ENCODE data around the gene TRIM59.
"Not testable (repeated sequence)": the region's sequence is repeated elsewhere in the genome, so short reads cannot be mapped to it uniquely, and the experiment has no call there.

TRIM59 gene

DNA sequence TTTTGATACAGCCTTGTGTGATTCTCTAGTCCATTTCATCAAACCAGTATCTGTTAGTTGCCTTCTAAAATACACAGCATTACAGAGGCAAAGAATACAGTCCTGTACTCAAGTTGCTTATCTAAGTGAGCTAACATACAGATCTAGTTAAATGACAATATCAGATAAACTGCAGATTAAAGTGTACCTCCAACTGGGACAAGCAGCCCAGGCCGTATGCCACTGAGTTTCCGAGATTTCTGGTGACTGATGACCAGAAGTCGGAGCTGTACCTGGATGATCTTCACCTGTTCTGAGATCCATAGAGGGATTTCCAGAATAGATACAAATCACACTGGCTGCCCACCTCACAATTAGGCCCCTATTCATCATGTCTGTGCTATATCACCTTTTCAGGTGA lies 6.3 kb upstream of the TRIM59 start:
- FAIRE-seq, result no peak
- no peak for DNase-seq (ENCODE audit: low spot score)

- DNase-seq (ENCODE audit: low spot score) (no peak), FAIRE-seq (no peak)
These were observed 5.4 kb upstream of the TRIM59 start for GRCh38 chr3:160454995-160455394.

GRCh38 chr3:160452251-160452650 lies 2.7 kb upstream of the TRIM59 start:
- not testable (repeated sequence) for FAIRE-seq; DNase-seq (ENCODE audit: low spot score)

DNA sequence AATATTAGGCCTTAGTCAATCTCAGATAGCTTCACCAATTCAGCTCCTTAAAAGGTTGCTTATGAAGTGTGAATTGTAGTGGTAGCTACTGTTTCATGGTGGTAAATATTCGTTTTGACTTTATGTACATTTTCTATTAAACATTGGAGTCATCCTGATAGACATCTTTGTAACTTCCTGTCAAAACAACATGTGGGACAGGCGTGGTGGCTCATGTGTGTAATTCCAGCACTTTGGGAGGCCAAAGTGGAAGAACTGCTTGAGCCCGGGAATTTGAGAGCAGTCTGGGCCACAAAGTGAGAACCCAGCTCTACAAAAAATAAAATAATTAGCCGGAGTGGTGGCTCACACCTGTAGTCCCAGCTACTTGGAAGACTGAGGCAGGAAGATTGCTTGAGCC lies 2.0 kb upstream of the TRIM59 start:
- no peak for FAIRE-seq

GRCh38 chr3:160450846-160451245 lies 1.3 kb upstream of the TRIM59 start:
- DNase-seq (ENCODE audit: low spot score), result peak; percentile 33
- no peak for FAIRE-seq

More for the DNA sequence above, 2.0 kb upstream of the TRIM59 start:
- no peak for DNase-seq (ENCODE audit: low spot score)

DNA sequence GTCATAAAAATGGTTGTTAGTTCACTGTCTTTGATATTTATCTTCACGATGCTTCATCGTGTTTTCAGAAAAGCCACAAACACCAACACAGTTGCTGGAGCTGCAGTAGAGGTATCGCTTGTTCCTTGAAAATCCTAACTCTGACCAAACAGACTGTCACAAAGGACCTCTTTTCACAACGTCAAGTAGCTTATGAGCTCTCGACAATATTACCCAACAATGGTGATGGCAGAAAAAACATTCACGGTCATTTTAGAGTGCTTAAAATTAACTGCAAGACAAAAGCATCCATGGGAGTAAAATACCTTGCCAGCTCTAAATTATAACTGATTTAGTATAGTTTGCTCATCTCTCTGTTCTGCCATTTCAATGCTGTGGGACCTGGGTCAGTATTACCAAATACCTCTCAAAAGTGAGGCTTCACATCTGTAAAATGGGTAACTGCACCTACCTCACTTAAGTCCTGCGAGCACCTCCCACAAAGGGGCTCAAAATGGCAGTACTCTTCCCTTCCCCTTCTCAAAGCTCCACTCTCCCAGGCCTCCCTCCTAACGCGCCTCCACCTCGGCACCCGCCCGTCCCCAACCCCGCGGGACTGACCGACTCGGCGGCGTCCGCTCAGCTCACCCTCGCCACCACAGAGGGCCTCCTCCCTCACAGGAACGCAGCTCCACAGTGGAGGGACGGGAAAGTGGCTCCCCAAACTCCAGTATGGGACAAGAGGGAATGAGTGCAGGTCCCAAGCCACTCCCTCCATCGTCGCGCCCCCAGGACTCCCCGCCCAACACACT lies 546 bp downstream of the TRIM59 start:
- DNase-seq (ENCODE audit: low spot score) (no peak), FAIRE-seq (no peak)

GRCh38 chr3:160447544-160447943 lies 2.0 kb downstream of the TRIM59 start:
- DNase-seq (ENCODE audit: low spot score), result no peak
- no peak for FAIRE-seq

DNA sequence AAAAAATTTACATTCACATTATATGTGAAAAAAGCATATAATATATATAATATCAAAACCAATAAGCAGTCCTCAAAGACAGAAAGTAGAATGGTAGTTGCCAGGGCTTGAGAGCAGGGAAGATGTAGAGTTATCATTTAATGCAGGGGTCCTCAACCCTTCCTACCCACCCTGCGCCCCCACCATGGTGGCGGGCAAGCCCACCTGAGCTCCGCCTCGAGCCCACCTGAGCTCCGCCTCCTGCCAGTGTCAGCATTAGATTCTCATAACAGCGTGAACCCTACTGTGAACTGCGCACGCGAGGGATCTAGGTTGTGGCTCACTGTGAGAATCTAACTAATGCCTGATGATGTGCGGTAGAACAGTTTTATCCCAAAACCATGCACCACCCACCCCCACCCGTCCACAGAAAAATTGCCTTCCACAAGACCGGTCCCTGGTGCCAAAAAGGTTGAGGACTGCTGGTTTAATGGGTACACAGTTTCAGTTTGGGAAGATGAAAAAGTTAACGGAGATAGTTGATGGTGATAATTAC lies 3.0 kb downstream of the TRIM59 start:
- DNase-seq (ENCODE audit: low spot score) (no peak), FAIRE-seq (no peak)

GRCh38 chr3:160445854-160446253 lies 3.7 kb downstream of the TRIM59 start:
- DNase-seq (ENCODE audit: low spot score) (no peak), FAIRE-seq (no peak)

DNA sequence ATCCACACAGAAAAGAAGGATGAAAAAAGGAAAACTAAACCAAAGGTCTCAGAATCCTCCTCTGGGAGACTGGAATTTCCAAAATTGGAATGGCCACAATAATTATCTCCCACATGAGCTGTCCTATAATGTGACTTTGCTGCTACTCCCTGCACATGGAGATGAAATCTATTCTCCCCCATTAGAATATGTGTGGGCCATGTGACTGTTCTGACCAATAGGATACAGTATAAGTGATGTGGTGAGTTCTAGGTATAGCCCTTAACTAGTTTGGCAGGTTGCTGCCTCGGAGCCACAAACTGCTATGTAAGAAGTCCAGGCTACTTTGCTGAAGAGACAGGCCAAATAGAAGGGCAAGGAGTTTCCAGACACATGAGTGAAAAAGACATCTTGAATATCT lies 5.2 kb downstream of the TRIM59 start:
- FAIRE-seq (no peak), DNase-seq (ENCODE audit: low spot score) (no peak)

GRCh38 chr3:160440687-160441086 lies 8.9 kb downstream of the TRIM59 start:
- no peak for DNase-seq (ENCODE audit: low spot score)
- FAIRE-seq, result no peak

GRCh38 chr3:160437083-160437455 lies 12.5 kb downstream of the TRIM59 start:
- DNase-seq (ENCODE audit: low spot score) (no peak), FAIRE-seq (no peak)

DNA sequence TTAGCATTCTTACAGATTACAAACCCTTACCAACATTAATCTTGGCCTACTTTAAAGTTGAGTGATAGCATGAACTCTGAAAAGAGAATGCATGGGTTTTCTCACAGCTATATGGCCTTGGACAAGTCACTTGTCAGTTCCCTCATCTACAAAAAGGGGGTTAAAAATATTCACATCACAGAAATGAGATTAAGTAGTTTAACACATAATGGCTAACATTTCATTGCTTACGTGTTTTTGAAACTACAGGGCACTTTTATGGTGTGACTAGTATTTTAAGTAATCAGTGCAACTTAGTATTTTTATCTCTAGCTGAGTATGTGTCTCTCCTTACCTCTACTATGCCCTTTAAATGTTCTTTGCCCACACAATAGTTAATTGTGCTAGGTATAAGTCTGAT lies 13.8 kb downstream of the TRIM59 start:
- DNase-seq (ENCODE audit: low spot score) (no peak), FAIRE-seq (no peak)

- FAIRE-seq, result no peak
- no peak for DNase-seq (ENCODE audit: low spot score)
These were observed 14.5 kb downstream of the TRIM59 start for GRCh38 chr3:160435095-160435494.

DNA sequence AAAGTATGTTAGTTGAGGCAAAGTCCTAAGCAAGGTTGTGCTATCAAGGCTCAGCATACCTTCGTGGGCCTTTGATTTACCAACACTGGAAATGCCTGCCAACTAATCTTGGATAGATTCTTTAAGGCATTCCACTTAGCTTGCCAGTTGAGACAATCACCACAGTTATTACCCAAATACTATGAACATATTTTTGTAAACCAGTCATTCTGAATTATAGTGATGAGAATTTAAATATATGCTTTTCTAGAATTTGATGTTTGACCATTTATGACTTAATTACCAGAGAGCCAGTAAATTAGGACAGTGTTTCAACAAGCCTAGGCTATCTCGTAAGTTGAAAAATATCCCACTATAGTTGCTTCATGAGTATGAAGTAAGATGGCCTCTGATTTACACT lies 15.5 kb downstream of the TRIM59 start:
- no peak for DNase-seq (ENCODE audit: low spot score)
- no peak for FAIRE-seq

- DNase-seq (ENCODE audit: low spot score) (no peak), FAIRE-seq (no peak)
These were observed 21.7 kb downstream of the TRIM59 start for GRCh38 chr3:160427832-160428424.

DNA sequence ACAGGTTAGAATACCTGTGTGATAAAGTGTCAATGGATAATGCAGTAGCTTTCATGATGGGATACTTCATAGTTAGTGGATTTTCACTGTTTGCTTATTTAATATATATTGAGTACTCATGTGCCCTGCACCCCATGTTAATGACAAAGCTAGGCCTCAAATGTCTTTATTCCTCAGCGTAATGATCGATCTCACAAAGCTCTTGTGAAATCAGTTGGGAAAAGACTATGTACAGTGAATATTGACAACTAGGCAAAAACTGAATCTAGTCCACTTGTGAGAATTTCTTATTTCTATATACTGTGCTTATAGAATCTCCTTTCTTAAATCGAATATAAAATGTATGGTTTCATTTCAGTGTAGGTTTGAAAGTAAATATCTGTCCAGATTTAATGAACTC lies 32.3 kb downstream of the TRIM59 start:
- FAIRE-seq, result no peak

GRCh38 chr3:160413613-160414248 lies 35.9 kb downstream of the TRIM59 start:
- DNase-seq (ENCODE audit: low spot score) (peak; percentile 50), FAIRE-seq (no peak)

More for the DNA sequence above, 32.3 kb downstream of the TRIM59 start:
- no peak for DNase-seq (ENCODE audit: low spot score)

GRCh38 chr3:160412477-160412876 lies 37.1 kb downstream of the TRIM59 start:
- FAIRE-seq (no peak), DNase-seq (ENCODE audit: low spot score) (no peak)

DNA sequence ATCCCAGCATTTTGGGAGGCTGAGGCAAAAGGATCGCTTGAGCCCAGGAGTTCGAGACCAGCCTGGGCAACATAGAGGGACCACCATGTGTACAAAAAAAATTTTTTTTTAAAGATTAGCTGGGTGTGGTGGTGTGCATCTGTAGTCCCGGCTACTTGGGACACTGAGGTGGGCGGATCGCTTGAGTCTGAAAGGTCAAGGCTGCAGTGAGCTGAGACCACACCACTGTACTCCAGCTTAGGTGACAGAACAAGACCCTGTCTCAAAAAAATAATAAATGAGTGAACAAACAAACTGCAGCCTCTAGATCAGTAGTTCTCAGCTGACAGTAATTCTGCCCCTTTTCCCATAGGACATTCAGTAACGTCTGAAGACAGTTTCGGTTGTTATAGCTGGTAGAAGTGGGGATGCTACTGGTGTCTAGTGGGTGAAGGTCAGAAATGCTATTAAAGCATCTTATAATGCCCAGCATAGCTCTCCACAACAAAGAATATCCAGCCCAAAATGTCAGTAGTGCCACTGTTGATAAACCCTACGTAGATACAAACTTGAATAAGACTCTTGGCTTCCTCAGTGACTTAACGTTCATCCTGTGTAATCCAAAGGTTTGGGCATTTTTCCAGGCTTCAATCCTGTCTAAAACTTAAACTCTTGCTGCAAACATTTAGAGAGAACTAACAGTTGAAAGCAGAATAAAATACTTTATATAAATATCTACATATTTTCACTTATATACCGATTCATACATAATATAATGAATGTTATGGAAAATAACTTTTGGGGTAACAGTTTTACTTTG lies 39.6 kb downstream of the TRIM59 start:
- FAIRE-seq (no peak), DNase-seq (ENCODE audit: low spot score) (no peak)

DNA sequence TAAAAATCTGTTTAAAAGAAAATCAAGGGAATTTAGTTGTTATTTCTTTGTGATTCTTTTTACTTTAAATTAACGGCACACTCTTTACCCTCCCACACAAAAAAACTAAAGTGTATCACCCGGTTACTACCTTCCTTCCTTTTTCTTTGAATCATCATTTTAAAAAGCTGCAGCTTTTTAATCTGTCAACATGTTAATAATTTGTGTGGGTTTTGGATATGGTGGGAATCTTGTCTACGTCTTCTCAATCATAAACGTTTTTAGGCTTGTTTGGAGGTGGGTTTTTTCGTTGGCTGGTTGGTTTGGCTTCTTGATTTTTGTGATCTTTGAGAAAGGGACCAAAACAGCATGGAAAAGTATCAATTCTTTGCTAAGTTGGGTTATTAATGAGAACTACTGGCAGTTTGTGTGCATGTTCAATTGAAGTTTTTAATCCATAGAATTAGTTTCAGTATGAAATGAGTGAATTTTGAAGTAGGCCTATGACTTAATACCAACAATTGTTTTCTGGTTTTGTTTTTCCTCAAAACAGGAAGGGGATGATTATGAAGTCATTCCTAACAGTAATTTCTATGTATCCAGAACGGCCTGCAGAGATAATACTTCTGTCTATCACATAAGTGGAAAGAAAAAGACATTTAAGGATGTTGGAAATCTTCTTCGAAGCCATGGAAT lies 45.7 kb downstream of the TRIM59 start:
- no peak for FAIRE-seq
- DNase-seq (ENCODE audit: low spot score), result no peak
